ENCODE data around the gene KISS1R.
A peak's percentile ranks its signal among the peaks of the same experiment; 100 is the strongest.
"Not testable (repeated sequence)": the region's sequence is repeated elsewhere in the genome, so short reads cannot be mapped to it uniquely, and the experiment has no call there.

KISS1R gene

GRCh38 chr19:881385-882071, 35.6 kb upstream of the KISS1R start:
- no peak for DNase-seq (ENCODE audit: low read depth)

GRCh38 chr19:882871-883497, 34.1 kb upstream of the KISS1R start:
- no peak for DNase-seq (ENCODE audit: low read depth)

DNA sequence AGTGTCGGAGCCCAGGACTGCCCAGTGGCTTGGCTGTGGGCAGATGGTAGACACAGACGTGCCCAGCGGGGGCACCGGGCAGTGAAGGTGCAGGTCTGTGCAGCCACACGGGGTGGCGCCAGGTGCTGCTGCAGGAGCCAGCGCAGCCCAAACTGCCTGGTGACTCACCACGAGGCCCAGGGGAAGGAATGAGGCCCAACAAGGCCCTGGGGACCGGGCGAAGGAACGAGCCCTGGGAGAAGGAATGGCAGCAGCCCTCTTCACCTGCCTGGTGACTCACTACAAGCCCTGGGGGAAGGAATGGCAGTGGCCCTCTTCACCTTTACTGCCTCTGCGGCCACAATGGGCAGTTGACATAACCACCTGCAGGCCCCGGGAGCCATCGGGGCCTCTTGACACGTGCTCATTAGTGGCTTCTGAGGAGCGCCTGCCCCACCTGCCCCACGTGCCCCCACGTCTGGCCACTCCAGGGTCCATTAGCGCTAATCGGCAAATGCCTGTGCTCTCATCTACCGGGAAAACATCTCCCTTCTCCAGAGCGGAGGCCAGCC, 33.4 kb upstream of the KISS1R start:
- no peak for DNase-seq (ENCODE audit: low read depth)

DNA sequence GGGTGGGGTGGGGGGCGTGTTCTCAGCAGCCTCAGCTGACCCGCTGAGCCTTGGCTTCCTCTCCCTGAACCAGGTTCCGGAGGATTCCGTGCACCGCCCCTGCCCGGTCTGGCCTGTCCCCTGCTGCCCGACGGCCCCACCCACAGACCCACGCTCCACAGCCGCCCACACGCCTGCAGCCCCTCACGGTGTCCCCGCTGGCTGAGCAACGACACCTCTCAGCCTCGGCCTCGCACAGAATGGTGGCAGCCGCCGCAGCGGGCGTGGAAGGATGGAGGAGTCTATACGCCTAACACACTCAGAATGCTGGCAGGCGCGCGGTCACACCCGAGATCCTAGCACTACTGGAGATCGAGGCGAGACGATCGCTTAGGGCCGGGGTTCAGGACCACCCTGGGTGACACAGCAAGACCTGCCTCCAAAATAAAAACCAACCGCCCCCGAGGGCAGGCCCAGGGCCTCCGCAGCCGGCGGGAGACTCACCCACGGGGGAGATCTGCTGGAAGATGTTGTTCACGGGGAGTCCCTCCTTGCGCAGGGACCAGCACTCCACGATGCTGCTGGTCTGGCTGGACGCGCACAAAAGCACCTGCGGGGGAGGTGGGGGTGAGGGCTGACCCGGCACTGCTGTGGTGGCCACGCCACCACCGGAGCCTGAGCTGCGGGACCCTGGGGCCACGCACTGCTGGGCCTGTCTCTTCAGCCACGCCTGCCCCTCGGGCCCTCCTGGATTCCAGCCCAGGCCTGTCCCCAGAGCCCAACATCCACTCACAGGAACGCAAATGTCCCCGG, 32.5 kb upstream of the KISS1R start:
- no peak for DNase-seq (ENCODE audit: low read depth)

GRCh38 chr19:885536-886224, 31.5 kb upstream of the KISS1R start:
- DNase-seq (ENCODE audit: low read depth): no peak

DNA sequence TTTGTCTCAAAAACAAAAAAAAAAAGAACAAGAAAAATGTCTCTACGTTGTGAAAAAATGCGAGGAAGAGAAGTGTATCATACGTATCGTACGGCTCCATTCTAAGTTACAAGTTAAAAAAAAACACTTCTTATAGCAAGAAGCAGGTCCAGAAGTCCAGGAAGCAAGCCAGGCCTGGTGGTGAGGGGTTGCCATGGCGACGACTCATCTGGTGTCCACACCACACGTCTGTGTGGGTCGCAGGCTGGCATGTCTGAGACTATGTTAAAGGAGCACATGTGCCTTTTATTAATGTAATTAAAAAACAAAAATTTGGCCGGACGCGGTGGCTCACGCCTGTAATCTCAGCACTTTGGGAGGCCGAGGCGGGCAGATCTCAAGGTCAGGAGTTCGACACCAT, 30.1 kb upstream of the KISS1R start:
- DNase-seq (ENCODE audit: low read depth): peak; percentile 89

DNA sequence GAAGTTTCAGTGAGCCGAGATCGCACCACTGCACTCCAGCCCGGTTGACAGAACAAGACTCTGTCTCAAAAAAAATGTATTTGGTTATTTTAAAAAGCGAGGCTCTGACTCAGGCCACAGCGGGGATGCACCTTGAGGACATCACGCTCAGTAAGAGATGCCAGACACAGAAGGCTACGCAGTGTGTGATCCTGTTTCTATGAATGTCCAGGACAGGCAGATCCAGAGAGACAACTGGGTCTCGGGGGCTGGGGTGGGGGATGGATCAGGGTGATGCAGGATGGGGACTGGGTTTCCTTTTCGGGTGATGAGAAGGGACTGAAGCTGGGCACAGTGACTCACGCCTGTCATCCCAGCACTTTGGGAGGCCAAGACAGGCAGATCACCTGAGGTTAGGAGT, 29.5 kb upstream of the KISS1R start:
- DNase-seq (ENCODE audit: low read depth): no peak

GRCh38 chr19:888581-889385, 28.4 kb upstream of the KISS1R start:
- no peak for DNase-seq (ENCODE audit: low read depth)

DNA sequence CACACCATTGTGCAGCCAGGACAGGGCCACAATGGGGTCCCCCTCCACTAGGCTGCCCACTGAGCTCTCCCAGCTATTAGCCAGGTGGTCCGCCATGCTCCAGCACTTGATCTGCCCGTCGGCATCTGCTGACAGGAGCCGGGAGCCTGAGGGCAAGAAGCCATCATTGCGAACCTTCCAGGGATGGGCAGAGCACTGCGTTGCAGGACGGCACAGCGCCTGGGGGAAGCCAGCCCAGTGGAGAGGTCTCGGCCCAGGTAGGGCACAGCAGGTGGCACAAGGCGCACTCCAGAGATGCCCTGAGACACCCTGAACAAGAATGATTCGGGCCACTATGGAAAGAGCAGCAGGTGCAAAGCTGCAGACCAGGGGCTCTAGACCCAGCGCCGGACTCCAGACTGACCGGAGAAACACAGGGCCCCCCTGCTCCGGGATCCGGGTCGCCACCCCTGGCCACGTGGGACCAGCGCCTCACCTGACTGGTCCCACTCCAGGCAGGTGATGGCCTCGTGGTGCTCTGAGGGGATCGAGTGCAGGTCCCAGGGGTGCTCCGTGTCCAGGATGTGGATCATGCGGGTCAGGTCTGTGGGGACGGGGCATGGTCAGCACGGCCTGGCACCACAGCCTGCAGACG, 27.4 kb upstream of the KISS1R start:
- no peak for DNase-seq (ENCODE audit: low read depth)

DNA sequence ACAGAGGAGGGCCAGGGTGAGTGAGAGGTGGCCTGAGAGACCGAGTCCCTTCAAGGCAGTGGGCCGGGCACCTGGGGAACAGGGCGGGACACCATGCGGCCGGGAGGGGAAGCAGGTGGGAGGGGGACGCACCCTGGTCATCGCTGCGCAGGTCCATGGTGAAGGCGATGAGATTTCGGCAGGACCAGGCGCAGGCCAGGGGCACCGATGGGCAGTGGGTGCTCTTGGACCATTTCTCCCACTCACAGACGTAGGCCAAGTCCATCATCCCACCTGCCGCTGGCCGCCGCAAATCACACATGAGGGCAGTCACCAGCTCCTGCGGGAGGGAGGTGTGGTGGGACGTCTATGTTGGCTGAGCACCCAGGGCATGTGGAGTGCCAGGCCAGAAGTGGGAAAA, 26.3 kb upstream of the KISS1R start:
- DNase-seq (ENCODE audit: low read depth): no peak

DNA sequence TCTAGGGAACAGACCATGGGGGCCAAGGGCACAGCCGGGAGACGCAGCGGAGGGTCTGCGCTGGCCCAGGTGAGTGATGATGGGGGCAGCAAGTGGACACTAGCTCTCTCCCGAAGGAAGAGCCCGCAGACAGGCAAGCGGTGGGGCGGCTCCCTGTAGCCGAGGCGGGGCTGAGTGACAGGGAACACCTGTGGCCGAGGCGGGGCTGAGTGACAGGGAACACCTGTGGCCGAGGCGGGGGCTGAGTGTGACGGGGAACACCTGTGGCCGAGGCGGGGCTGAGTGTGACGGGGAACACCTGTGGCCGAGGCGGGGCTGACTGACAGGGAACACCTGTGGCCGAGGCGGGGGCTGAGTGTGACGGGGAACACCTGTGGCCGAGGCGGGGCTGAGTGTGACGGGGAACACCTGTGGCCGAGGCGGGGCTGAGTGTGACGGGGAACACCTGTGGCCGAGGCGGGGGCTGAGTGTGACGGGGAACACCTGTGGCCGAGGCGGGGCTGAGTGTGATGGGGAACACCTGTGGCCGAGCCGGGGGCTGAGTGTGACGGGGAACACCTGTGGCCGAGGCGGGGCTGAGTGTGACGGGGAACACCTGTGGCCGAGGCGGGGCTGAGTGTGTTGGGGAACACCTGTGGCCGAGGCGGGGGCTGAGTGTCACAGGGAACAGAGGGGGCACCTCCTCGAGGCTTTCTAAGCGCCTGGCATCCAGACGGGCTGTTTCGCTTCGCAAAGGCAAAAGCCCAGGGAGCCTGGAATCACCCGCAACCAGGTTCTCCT, 25.5 kb upstream of the KISS1R start:
- not testable (repeated sequence) for DNase-seq (ENCODE audit: low read depth)

DNA sequence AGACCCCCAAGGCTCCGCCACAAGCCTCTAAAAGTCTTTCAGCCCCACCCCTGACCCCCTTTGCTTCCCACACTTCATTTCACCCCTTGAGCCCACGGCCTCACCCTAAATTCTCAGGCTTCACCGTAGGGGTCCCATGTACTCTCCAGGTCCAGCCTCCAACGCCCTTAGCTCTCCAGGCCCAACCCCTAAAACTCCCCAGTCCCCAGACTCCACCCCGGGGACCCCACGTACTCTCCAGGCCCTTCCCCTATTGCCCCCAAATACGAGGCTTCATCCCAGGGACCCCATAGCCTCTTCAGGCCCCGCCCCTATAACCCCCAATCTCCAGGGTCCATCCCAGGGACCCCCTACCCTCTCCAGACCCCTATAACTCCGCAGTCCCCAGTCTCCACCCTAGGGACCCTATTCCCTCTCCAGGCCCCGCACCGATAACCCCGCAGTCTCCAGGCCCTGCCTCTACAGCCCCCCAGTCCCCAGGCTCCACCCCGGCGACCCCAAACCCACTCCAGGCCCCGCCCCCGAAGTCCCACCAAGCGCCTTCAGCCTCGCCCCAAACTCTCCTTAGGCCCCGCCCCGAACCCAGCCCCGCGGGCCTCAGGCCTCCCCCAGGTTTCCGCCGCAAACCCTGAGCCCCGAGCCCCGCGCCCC, 24.8 kb upstream of the KISS1R start:
- DNase-seq (ENCODE audit: low read depth): no peak

DNA sequence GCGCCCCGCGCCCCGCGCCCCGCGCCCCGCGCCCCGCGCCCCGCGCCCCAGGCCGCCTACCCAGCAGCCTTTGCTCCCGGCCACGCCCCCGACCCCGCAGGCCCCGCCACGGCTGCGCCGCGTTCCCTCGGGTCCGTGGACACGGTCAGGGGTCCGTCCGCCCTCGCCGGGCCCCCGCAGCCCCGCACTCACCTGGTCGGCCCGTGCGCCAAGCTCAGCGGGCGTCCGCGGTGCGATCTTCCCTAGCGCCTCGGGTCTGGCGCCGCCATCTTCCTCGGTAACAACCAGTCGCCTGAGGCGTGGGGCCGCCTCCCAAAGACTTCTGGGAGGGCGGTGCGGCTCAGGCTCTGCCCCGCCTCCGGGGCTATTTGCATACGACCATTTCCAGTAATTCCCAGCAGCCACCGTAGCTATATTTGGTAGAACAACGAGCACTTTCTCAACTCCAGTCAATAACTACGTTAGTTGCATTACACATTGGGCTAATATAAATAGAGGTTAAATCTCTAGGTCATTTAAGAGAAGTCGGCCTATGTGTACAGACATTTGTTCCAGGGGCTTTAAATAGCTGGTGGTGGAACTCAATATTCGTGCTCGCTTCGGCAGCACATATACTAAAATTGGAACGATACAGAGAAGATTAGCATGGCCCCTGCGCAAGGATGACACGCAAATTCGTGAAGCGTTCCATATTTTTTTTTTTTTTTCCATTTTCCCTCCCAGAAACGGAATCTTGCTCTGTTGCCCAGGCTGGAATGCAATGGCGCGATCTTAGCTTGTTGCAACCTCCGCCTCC, 24.0 kb upstream of the KISS1R start, which contains the start of the genes MED16 and RNU6-9:
Gene MED16, minus strand, starts transcription at position 294 of the 796 bp plus-strand sequence. CDS start 2,056 bp downstream, outside the sequence.
Gene RNU6-9, plus strand, starts transcription at position 591 of the 796 bp plus-strand sequence.
- DNase-seq (ENCODE audit: low read depth): peak; percentile 94

DNA sequence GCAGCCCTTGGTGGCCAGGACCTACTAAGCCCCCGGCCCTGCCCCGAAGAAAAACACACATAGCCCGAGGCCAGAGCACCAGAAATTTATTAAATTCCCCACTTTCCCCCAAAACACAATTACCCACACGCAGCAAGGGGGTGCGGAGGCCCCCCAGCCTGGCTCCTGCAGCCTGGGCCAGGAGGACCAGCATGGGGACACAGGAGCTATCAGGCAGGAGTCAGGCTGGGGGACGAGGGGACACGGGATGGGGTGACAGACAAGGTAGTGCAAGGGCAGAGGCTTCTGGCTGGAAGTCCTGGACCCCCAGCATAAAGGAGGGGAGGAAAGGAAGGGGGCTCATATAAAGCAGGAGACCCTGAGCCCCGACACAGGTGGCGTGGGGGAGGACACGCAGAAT, 20.7 kb upstream of the KISS1R start:
- DNase-seq (ENCODE audit: low read depth): no peak

DNA sequence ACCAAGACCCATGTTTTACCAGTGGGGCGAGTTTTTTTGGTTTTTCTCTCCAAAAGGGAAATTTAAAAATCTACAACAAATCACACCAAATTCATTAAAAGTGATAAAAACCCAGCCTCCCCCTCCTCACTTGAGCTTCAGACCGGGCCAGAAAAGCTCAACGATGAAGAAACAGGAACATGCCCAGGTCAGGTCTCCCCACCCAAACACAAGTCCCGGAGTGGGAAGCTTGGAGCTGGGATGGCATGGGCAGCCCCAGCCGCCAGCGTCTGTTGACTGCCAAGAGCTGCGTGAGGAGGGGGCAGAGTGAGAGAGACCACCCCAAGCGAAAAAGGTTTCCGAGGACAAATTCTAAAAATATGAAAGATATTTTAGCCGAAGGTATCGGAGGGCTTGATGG, 20.1 kb upstream of the KISS1R start:
- DNase-seq (ENCODE audit: low read depth): no peak

DNA sequence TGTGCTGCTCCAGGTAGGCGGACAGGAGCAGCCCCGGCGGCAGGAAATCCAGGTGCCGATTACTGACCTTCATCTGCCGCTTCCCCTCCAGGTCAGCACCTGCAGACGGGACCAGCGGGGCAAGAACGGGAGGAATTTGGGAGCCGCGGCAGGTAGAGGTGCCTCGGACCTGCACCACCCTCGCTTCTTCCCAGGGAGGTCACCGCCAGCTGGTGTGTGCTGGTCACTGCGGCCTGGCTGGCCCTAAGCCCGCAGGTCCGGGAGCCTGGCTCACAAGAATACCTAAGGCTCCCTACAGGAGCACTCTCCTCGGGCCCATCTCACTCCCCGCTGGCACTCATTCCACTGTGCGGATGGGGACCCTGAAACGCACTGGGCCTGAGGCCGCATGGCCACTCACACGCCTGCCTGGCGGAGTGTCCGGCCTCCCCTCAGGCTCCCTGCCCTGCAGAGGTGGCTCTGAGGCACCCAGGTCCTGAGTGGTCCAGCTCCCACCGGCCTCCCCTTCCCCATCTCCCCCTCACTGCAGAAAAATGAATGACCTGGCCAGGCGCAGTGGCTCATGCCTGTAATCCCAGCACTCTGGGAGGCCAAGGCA, 19.6 kb upstream of the KISS1R start:
- no peak for DNase-seq (ENCODE audit: low read depth)

GRCh38 chr19:898663-899062, 18.5 kb upstream of the KISS1R start:
- DNase-seq (ENCODE audit: low read depth): no peak
